ENCODE measurements around the gene MIPEP.

DNA sequence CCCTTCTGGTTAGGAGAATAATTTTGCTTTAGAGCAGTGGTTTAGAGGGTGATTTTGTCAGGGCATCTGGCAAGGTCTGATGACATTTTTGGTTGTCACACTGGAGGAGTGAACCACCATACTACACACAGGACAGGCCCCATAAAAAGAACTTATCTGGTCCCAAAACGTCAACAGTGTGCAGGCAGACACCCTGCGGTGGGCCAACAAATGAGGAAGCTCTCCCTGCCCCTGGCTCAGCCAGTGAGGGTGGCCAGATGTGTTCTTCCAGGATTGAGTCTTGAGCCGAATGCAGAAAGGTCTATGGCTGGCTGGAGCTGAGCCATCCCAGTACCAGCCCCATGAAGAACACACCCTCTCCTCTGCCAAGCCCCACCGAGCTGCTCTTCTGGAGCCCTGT, 149.2 kb downstream of the MIPEP start:
- TF ChIP-seq, protein P1, sequence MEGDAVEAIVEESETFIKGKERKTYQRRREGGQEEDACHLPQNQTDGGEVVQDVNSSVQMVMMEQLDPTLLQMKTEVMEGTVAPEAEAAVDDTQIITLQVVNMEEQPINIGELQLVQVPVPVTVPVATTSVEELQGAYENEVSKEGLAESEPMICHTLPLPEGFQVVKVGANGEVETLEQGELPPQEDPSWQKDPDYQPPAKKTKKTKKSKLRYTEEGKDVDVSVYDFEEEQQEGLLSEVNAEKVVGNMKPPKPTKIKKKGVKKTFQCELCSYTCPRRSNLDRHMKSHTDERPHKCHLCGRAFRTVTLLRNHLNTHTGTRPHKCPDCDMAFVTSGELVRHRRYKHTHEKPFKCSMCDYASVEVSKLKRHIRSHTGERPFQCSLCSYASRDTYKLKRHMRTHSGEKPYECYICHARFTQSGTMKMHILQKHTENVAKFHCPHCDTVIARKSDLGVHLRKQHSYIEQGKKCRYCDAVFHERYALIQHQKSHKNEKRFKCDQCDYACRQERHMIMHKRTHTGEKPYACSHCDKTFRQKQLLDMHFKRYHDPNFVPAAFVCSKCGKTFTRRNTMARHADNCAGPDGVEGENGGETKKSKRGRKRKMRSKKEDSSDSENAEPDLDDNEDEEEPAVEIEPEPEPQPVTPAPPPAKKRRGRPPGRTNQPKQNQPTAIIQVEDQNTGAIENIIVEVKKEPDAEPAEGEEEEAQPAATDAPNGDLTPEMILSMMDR (IDR thresholded peaks at IDR 0.05): no peak
- TF ChIP-seq POLR2A (IDR thresholded peaks at IDR 0.05): no peak

Measured in esophagus squamous epithelium (tissue), 4 donors.